ENCODE measurements around the gene ZNRF1. TPM values are rescaled to one million over a fixed set of nuclear protein-coding genes. Genes with fewer than 3 reads are reported as not detected.

The ZNRF1 gene
- total RNA-seq, 5 donors from 2014 or later (not counting 1 experiment from before 2014, with no cell fraction given) = 5.5 to 7.8 (median 7.5) TPM

GRCh38 chr16:75074304-75074793 lies 75.5 kb downstream of the ZNRF1 start:
- ATAC-seq (replicated peaks in 1 of 4) (no peak), DNase-seq (no peak)
- POLR2A ChIA-PET = interaction anchor here in 1 of 2 donors (0.6 kb wide), 1 partner anchor 14 kb away, joined by 3 read pairs; no protein-coding TSS in a partner anchor
- H3K36me3 Mint-ChIP-seq = peaks cover 5% of the 10 kb centered on the region
- peak overlapping the region in 1 of 3 donors; percentile 59 for H3K4me3 Mint-ChIP-seq
- no peak overlapping the region for H3K4me3 ChIP-seq (ENCODE audit: control insufficient read depth in 1 of 2, extremely low read depth in 1 of 2, low read length in 1 of 2)
- no peaks in the 10 kb centered on the region for H3K9me3 ChIP-seq
- CTCF ChIA-PET = interaction anchor here (0.5 to 3.1 kb wide), 9 partner anchors 9 to 575 kb away, joined by 3 to 27 read pairs (median 7); partner anchors contain the start of genes MLKL (in 1 of the 2), WDR59 (in 1 of the 2) and ZNRF1 (in 1 of the 2)
- H3K27ac Mint-ChIP-seq = peak overlapping the region; percentile 79 to 80
- H3K27me3 ChIP-seq (replicated peaks in 1 of 2; ENCODE audit: control insufficient read depth in 2 of 2, extremely low read depth in 1 of 2, insufficient read depth in 2 of 2, low read length in 1 of 2) = no peaks in the 10 kb centered on the region
- peak overlapping the region; percentile 39 for H3K27ac ChIP-seq (ENCODE audit: low read length)
- no peaks in the 10 kb centered on the region for H3K36me3 ChIP-seq (ENCODE audit: control insufficient read depth in 2 of 2, extremely low read depth in 1 of 2, insufficient read depth in 1 of 2, low read length in 1 of 2)
- H3K4me1 Mint-ChIP-seq = peaks cover 67 to 71% (median 70%) of the 10 kb centered on the region in 3 donors
- peaks cover 0 to 3% (median 0%) of the 10 kb centered on the region in 3 donors for H3K9me3 Mint-ChIP-seq
- WGBS (ENCODE audit: insufficient coverage) = 83% methylated on average over 2 of the region's 4 CpGs
- H3K4me1 ChIP-seq (ENCODE audit: control insufficient read depth in 1 of 2, extremely low read depth in 1 of 2, insufficient read depth in 2 of 2, low read length in 2 of 2) = peaks cover 41 to 50% of the 10 kb centered on the region in 2 experiments
- no peaks in the 10 kb centered on the region for H3K27me3 Mint-ChIP-seq

- peak; percentile 99 to 100 (median 99) for ATAC-seq (replicated peaks in 1 of 4)
- WGBS (ENCODE audit: insufficient coverage) = 0% methylated on average over 2 of the region's 12 CpGs
- peak; percentile 65 to 90 (median 82) for DNase-seq
- Histone ChIP-seq H3K27ac (ENCODE audit: low read length) (peak overlapping the region; percentile 62), H3K9me3 (no peaks in the 10 kb centered on the region), H3K4me1 (ENCODE audit: control insufficient read depth in 1 of 2, extremely low read depth in 1 of 2, insufficient read depth in 2 of 2, low read length in 2 of 2) (peaks cover 40 to 50% of the 10 kb centered on the region in 2 experiments), H3K27me3 (replicated peaks in 1 of 2; ENCODE audit: control insufficient read depth in 2 of 2, extremely low read depth in 1 of 2, insufficient read depth in 2 of 2, low read length in 1 of 2) (no peaks in the 10 kb centered on the region), H3K4me3 (ENCODE audit: control insufficient read depth in 1 of 2, extremely low read depth in 1 of 2, low read length in 1 of 2) (peak overlapping the region; percentile 10 to 17), H3K36me3 (ENCODE audit: control insufficient read depth in 2 of 2, extremely low read depth in 1 of 2, insufficient read depth in 1 of 2, low read length in 1 of 2) (no peaks in the 10 kb centered on the region)
- peaks cover 5% of the 10 kb centered on the region for H3K36me3 Mint-ChIP-seq
- peak overlapping the region; percentile 87 to 89 for H3K27ac Mint-ChIP-seq
- peaks cover 60 to 68% (median 66%) of the 10 kb centered on the region in 3 donors for H3K4me1 Mint-ChIP-seq
- no peaks in the 10 kb centered on the region for H3K9me3 Mint-ChIP-seq
- ChIA-PET POLR2A (interaction anchor here in 1 of 2 donors (0.6 kb wide), 1 partner anchor 90 kb away, joined by 8 read pairs; the partner anchor contains the start of gene WDR59), CTCF (interaction anchor here (0.5 to 3.1 kb wide), 9 partner anchors 10 to 576 kb away, joined by 3 to 27 read pairs (median 7); partner anchors contain the start of genes MLKL (in 1 of the 2), WDR59 (in 1 of the 2) and ZNRF1 (in 1 of the 2))
- peak overlapping the region; percentile 32 to 66 (median 55) for H3K4me3 Mint-ChIP-seq
- no peaks in the 10 kb centered on the region for H3K27me3 Mint-ChIP-seq
Measured at GRCh38 chr16:75074920-75075687, 76.3 kb downstream of the ZNRF1 start.

- Histone ChIP-seq H3K36me3 (ENCODE audit: control insufficient read depth in 2 of 2, extremely low read depth in 1 of 2, insufficient read depth in 1 of 2, low read length in 1 of 2) (no peaks in the 10 kb centered on the region), H3K27me3 (replicated peaks in 1 of 2; ENCODE audit: control insufficient read depth in 2 of 2, extremely low read depth in 1 of 2, insufficient read depth in 2 of 2, low read length in 1 of 2) (no peaks in the 10 kb centered on the region), H3K9me3 (no peaks in the 10 kb centered on the region), H3K27ac (ENCODE audit: low read length) (peak overlapping the region; percentile 62), H3K4me3 (ENCODE audit: control insufficient read depth in 1 of 2, extremely low read depth in 1 of 2, low read length in 1 of 2) (peak overlapping the region; percentile 10 to 17), H3K4me1 (ENCODE audit: control insufficient read depth in 1 of 2, extremely low read depth in 1 of 2, insufficient read depth in 2 of 2, low read length in 2 of 2) (peaks cover 38 to 50% of the 10 kb centered on the region in 2 experiments)
- DNase-seq = no peak
- ATAC-seq (replicated peaks in 1 of 4) = no peak
- 27% methylated on average over 2 of the region's 3 CpGs for WGBS (ENCODE audit: insufficient coverage)
- Mint-ChIP-seq H3K27ac (peak overlapping the region; percentile 87 to 89), H3K27me3 (no peaks in the 10 kb centered on the region), H3K9me3 (no peaks in the 10 kb centered on the region), H3K4me3 (peak overlapping the region; percentile 32 to 66 (median 55)), H3K4me1 (peaks cover 53 to 63% (median 60%) of the 10 kb centered on the region in 3 donors), H3K36me3 (peaks cover 5% of the 10 kb centered on the region)
- ChIA-PET POLR2A (interaction anchor here in 1 of 2 donors (0.6 kb wide), 1 partner anchor 91 kb away, joined by 8 read pairs; the partner anchor contains the start of gene WDR59), CTCF (interaction anchor here in 1 of 2 donors (1.1 to 3.1 kb wide), 6 partner anchors 23 to 375 kb away, joined by 3 to 27 read pairs (median 8); partner anchors contain the start of genes MLKL, WDR59 and ZNRF1)
Measured at GRCh38 chr16:75075688-75076268, 77.0 kb downstream of the ZNRF1 start.

- Mint-ChIP-seq H3K4me1 (peaks cover 45 to 55% (median 48%) of the 10 kb centered on the region in 3 donors), H3K9me3 (no peaks in the 10 kb centered on the region), H3K27ac (peak overlapping the region in 1 of 2 donors; percentile 68), H3K4me3 (no peak overlapping the region), H3K36me3 (peaks cover 5% of the 10 kb centered on the region), H3K27me3 (no peaks in the 10 kb centered on the region)
- no peaks in the 10 kb centered on the region for H3K27me3 ChIP-seq (replicated peaks in 1 of 2; ENCODE audit: control insufficient read depth in 2 of 2, extremely low read depth in 1 of 2, insufficient read depth in 2 of 2, low read length in 1 of 2)
- CTCF ChIA-PET = no interaction called here
- H3K4me1 ChIP-seq (ENCODE audit: control insufficient read depth in 1 of 2, extremely low read depth in 1 of 2, insufficient read depth in 2 of 2, low read length in 2 of 2) = peaks cover 34 to 41% of the 10 kb centered on the region in 2 experiments
- ATAC-seq (replicated peaks in 1 of 4) (no peak), DNase-seq (no peak)
- no peak overlapping the region for H3K27ac ChIP-seq (ENCODE audit: low read length)
- no peaks in the 10 kb centered on the region for H3K36me3 ChIP-seq (ENCODE audit: control insufficient read depth in 2 of 2, extremely low read depth in 1 of 2, insufficient read depth in 1 of 2, low read length in 1 of 2)
- WGBS (ENCODE audit: insufficient coverage) = 98% methylated on average over 6 of the region's 8 CpGs
- POLR2A ChIA-PET = no interaction called here
- no peak overlapping the region for H3K4me3 ChIP-seq (ENCODE audit: control insufficient read depth in 1 of 2, extremely low read depth in 1 of 2, low read length in 1 of 2)
- H3K9me3 ChIP-seq = no peaks in the 10 kb centered on the region
Measured at GRCh38 chr16:75078886-75079285, 80.1 kb downstream of the ZNRF1 start.

GRCh38 chr16:75079346-75079926 lies 80.6 kb downstream of the ZNRF1 start:
- no peak overlapping the region for H3K4me3 ChIP-seq (ENCODE audit: control insufficient read depth in 1 of 2, extremely low read depth in 1 of 2, low read length in 1 of 2)
- POLR2A ChIA-PET = no interaction called here
- H3K4me1 ChIP-seq (ENCODE audit: control insufficient read depth in 1 of 2, extremely low read depth in 1 of 2, insufficient read depth in 2 of 2, low read length in 2 of 2) = peaks cover 30 to 35% of the 10 kb centered on the region in 2 experiments
- no peaks in the 10 kb centered on the region for H3K36me3 ChIP-seq (ENCODE audit: control insufficient read depth in 2 of 2, extremely low read depth in 1 of 2, insufficient read depth in 1 of 2, low read length in 1 of 2)
- ATAC-seq (replicated peaks in 1 of 4) (no peak), DNase-seq (no peak)
- no peaks in the 10 kb centered on the region for H3K9me3 ChIP-seq
- WGBS (ENCODE audit: insufficient coverage) = 96% methylated on average over 4 of the region's 7 CpGs
- Mint-ChIP-seq H3K27me3 (no peaks in the 10 kb centered on the region), H3K36me3 (peaks cover 5% of the 10 kb centered on the region), H3K4me3 (no peak overlapping the region), H3K9me3 (no peaks in the 10 kb centered on the region), H3K27ac (no peak overlapping the region), H3K4me1 (peaks cover 43 to 54% (median 45%) of the 10 kb centered on the region in 3 donors)
- no peaks in the 10 kb centered on the region for H3K27me3 ChIP-seq (replicated peaks in 1 of 2; ENCODE audit: control insufficient read depth in 2 of 2, extremely low read depth in 1 of 2, insufficient read depth in 2 of 2, low read length in 1 of 2)
- CTCF ChIA-PET = interaction anchor here in 1 of 2 donors (0.5 to 0.6 kb wide), 2 partner anchors 22 to 266 kb away, joined by 3 to 4 read pairs; no protein-coding TSS in a partner anchor
- no peak overlapping the region for H3K27ac ChIP-seq (ENCODE audit: low read length)

All from T-cell (primary cell).